Left hindlimb (tissue), 1 donor: ENCODE data around the gene DNER.

Source experiments
- DNase-seq: peaks from one replicate; pipeline ENCODE4 v3.0.0-alpha.2; 2018

The DNER gene

DNA sequence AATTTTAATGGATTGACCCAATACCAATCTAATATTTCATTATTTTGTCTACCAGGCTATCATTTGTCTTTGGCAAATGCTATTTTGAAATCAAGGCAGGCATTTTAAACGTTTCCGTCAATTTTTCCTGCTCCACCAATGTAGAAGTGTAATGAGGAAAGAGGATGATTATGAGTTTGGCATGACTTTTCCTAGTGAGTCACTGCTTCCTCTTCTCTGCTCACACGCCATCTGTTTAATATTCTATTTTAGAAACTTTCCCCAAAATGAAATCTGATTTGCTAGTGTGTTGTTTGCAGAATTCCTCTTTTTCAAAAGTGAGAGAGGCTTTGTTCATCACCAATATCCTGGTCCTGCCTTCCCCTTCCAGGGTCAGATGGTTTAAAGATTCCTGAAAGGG, 400.8 kb downstream of the DNER start:
- no peak for DNase-seq
